Measurements from ENCODE around the gene AVEN. TPM values are rescaled to one million over a fixed set of nuclear protein-coding genes. Genes with fewer than 3 reads are reported as not detected.

AVEN gene
- polyA plus RNA-seq, 2 of the 4 experiments (the other 2 are of a cell fraction), result 23.8 to 27.2 TPM

DNA sequence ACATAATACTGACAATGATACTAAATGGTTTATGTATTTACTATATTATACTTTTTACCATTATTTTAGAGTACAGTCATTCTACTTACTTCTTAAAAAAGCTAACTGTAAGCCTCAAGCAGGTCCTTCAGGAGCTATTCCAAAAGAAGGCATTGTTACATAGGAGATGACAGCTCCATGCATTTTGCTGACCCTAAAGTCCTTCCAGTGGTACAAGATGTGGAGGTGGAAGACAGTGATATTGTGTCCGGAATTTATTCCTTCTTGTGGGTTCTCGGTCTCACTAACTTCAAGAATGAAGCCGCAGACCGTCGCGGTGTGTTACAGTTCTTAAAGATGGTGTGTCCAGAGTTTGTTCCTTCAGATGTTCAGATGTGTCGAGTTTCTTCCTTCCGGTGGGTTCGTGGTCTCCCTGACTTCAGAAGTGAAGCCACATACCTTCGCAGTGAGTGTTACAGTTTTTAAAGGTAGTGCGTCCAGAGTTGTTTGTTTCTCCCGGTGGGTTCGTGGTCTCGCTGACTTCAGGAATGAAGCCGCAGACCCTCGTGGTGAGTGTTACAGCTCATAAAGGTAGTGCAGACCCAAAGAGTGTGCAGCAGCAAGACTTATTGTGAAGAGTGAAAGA is 20.9 kb downstream of the AVEN start:
- Histone ChIP-seq H3K9me3 (no peaks in the 10 kb centered on the region), H3K27ac (no peak overlapping the region), H3K4me1 (no peaks in the 10 kb centered on the region), H3K4me3 (no peak overlapping the region), H3K4me2 (no peak overlapping the region)
- ChIA-PET POLR2A (no interaction called here), CTCF (interaction anchor here (1.2 to 1.7 kb wide), 4 partner anchors 11 to 30 kb away, joined by 3 to 6 read pairs (median 4); no protein-coding TSS in a partner anchor)
- 95% methylated on average over 16 of the region's 16 CpGs for WGBS (ENCODE audit: missing lambda C conversion rate)
- no peak for ATAC-seq
- no peak for DNase-seq (ENCODE audit: low read depth in 1 of 2, low spot score in 1 of 2)
- no peak for TF ChIP-seq EP300 (IDR thresholded peaks at IDR 0.05)
- TF ChIP-seq FOSL2 (IDR thresholded peaks at IDR 0.05), result no peak
- TF ChIP-seq FOSL2 (CRISPR knock-in tag; IDR thresholded peaks at IDR 0.05), result no peak
- TF ChIP-seq, protein P1, sequence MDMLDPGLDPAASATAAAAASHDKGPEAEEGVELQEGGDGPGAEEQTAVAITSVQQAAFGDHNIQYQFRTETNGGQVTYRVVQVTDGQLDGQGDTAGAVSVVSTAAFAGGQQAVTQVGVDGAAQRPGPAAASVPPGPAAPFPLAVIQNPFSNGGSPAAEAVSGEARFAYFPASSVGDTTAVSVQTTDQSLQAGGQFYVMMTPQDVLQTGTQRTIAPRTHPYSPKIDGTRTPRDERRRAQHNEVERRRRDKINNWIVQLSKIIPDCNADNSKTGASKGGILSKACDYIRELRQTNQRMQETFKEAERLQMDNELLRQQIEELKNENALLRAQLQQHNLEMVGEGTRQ (IDR thresholded peaks at IDR 0.05), result no peak
- no peak for TF ChIP-seq HEYL (CRISPR knock-in tag; IDR thresholded peaks at IDR 0.05)
- TF ChIP-seq, protein P2, sequence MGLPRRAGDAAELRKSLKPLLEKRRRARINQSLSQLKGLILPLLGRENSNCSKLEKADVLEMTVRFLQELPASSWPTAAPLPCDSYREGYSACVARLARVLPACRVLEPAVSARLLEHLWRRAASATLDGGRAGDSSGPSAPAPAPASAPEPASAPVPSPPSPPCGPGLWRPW (IDR thresholded peaks at IDR 0.05), result no peak
- TF ChIP-seq TP53 (CRISPR knock-in tag; IDR thresholded peaks at IDR 0.05), result no peak
- no peak for TF ChIP-seq HOXB13 (CRISPR knock-in tag; IDR thresholded peaks at IDR 0.05; ENCODE audit: low read depth)
- no peak for TF ChIP-seq JUN (IDR thresholded peaks at IDR 0.05)
- no peak for TF ChIP-seq ESRRA (IDR thresholded peaks at IDR 0.05; ENCODE audit: borderline replicate concordance, low read length)
- FAIRE-seq, result no peak

DNA sequence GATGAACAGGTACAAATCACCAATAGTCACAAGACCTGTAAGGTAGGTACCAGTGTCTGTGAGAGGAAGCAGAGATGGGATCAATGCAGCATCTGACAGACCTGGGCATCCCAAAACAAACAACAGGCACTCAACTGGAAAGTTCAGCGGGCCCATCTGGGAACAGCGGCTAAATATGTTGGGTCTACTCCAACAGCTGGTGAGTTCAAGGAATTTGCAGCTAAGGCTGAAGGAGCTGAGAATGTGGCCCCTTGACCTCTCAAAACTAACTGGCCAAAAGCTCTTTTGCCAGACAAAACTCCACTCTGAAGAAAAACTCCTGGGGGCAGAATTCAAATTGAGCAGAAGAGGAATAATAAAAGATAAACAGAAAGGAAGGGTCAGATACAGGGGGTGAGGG is 24.4 kb downstream of the AVEN start:
- no peak overlapping the region for H3K4me3 ChIP-seq
- no peaks in the 10 kb centered on the region for H3K4me1 ChIP-seq
- TF ChIP-seq, protein P3, sequence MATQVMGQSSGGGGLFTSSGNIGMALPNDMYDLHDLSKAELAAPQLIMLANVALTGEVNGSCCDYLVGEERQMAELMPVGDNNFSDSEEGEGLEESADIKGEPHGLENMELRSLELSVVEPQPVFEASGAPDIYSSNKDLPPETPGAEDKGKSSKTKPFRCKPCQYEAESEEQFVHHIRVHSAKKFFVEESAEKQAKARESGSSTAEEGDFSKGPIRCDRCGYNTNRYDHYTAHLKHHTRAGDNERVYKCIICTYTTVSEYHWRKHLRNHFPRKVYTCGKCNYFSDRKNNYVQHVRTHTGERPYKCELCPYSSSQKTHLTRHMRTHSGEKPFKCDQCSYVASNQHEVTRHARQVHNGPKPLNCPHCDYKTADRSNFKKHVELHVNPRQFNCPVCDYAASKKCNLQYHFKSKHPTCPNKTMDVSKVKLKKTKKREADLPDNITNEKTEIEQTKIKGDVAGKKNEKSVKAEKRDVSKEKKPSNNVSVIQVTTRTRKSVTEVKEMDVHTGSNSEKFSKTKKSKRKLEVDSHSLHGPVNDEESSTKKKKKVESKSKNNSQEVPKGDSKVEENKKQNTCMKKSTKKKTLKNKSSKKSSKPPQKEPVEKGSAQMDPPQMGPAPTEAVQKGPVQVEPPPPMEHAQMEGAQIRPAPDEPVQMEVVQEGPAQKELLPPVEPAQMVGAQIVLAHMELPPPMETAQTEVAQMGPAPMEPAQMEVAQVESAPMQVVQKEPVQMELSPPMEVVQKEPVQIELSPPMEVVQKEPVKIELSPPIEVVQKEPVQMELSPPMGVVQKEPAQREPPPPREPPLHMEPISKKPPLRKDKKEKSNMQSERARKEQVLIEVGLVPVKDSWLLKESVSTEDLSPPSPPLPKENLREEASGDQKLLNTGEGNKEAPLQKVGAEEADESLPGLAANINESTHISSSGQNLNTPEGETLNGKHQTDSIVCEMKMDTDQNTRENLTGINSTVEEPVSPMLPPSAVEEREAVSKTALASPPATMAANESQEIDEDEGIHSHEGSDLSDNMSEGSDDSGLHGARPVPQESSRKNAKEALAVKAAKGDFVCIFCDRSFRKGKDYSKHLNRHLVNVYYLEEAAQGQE (IDR thresholded peaks at IDR 0.05), result no peak
- no peak for TF ChIP-seq JUN (IDR thresholded peaks at IDR 0.05)
- no peak for TF ChIP-seq HEYL (CRISPR knock-in tag; IDR thresholded peaks at IDR 0.05)
- no peak for TF ChIP-seq JUNB (IDR thresholded peaks at IDR 0.05)
- TF ChIP-seq FOSB (CRISPR knock-in tag; IDR thresholded peaks at IDR 0.05), result no peak
- TF ChIP-seq, protein P4, sequence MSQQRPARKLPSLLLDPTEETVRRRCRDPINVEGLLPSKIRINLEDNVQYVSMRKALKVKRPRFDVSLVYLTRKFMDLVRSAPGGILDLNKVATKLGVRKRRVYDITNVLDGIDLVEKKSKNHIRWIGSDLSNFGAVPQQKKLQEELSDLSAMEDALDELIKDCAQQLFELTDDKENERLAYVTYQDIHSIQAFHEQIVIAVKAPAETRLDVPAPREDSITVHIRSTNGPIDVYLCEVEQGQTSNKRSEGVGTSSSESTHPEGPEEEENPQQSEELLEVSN (IDR thresholded peaks at IDR 0.05; ENCODE audit: borderline replicate concordance, low read depth), result no peak
- no peak for TF ChIP-seq CHD2 (IDR thresholded peaks at IDR 0.05; ENCODE audit: low read length, partially characterized antibody)
- no peak for TF ChIP-seq RARB (CRISPR knock-in tag; IDR thresholded peaks at IDR 0.05)
- TF ChIP-seq HOXB5 (CRISPR knock-in tag; IDR thresholded peaks at IDR 0.05), result no peak
- TF ChIP-seq KDM1A (IDR thresholded peaks at IDR 0.05; ENCODE audit: low read depth), result no peak
- TF ChIP-seq TP53 (CRISPR knock-in tag; IDR thresholded peaks at IDR 0.05), result no peak
- TF ChIP-seq, protein P2 (IDR thresholded peaks at IDR 0.05), result no peak
- no peak for TF ChIP-seq HDAC2 (IDR thresholded peaks at IDR 0.05)
- TF ChIP-seq NPAS2 (CRISPR knock-in tag; IDR thresholded peaks at IDR 0.05; ENCODE audit: borderline replicate concordance), result no peak
- TF ChIP-seq HOXA7 (CRISPR knock-in tag; IDR thresholded peaks at IDR 0.05), result no peak
- no peak for TF ChIP-seq TFCP2L1 (CRISPR knock-in tag; IDR thresholded peaks at IDR 0.05)
- ATAC-seq (no peak), FAIRE-seq (no peak), DNase-seq (ENCODE audit: low read depth in 1 of 2, low spot score in 1 of 2) (no peak)
- no peak overlapping the region for H3K4me2 ChIP-seq
- POLR2A ChIA-PET, result no interaction called here
- 89% methylated on average over 2 of the region's 2 CpGs for WGBS (ENCODE audit: missing lambda C conversion rate)
- no peaks in the 10 kb centered on the region for H3K9me3 ChIP-seq
- CTCF ChIA-PET, result interaction anchor here (0.9 kb wide), 1 partner anchor 353 kb away, joined by 3 read pairs; the partner anchor contains the start of gene LPCAT4
- H3K27ac ChIP-seq, result no peak overlapping the region

All from A549 (cell line).